Brain pericyte (primary cell): Measurements from ENCODE around the gene HSFX3.
"Not testable (repeated sequence)": the region's sequence is repeated elsewhere in the genome, so short reads cannot be mapped to it uniquely, and the experiment has no call there.

ENCODE experiments used
- DNase-seq: peaks from one replicate; pipeline ENCODE4 v3.0.0-alpha.2; 2012; ENCODE audit warnings: low read depth, low spot score

Gene HSFX3

GRCh38 chrX:149545545-149546543 lies 3.9 kb downstream of the HSFX3 start:
- DNase-seq = not testable (repeated sequence)

DNA sequence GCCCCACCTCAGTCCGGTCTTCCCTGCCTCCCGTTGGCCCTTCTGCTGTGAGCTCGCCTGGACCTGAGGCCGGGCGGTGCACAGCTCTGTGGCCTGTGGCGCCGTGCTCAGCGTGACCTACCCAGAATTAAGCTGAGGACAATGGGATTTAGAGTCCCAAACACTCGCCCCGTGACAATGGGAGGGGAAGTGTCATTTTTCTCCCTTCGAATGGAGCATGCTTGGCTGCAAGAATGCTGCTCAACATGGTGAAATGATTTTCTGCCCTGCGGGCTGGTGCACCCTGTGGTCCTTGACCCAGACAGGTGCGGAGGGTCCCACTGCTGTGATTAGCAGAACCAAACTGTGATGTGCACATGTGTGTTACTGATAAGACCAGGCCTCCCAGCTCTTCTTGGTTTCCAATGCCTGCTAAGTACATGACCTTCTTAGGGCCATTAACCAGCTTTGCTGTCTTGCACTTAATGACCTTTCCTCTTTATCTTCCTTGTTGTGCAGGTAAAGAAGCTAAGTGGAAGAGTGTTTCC lies 8.1 kb downstream of the HSFX3 start:
- no peak for DNase-seq

- DNase-seq = peak; percentile 87
These were observed 8.9 kb downstream of the HSFX3 start, which contains the start of gene EOLA1 for GRCh38 chrX:149540621-149541520. Gene EOLA1 (plus strand): TSS chrX:149541012. CDS start chrX:149545631, 4,619 bp downstream.

DNA sequence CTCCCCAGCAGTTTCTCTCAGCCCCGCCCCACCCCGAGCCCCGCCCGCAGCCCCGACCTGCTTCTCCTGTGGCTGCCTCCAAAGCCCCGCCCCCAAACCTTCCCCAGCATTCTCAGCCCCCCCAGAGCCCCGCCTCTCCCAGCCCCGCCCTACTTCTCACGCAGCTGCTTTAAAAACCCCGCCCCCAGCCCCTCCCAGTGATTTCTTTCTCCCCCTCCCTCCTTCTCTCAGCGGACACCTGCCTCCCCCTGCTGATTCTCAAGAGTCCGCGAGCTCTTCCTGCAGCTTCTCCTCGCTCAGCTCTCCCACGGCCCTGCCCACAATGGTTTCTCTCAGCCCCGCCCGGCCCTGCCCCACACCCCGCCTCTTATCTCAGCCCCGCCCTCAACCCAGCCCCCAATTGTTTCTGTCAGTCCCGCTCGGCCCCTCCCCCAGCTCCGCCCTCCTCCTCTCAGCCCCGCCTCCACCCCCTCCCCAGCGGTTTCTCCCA lies 9.5 kb downstream of the HSFX3 start:
- DNase-seq = no peak

DNA sequence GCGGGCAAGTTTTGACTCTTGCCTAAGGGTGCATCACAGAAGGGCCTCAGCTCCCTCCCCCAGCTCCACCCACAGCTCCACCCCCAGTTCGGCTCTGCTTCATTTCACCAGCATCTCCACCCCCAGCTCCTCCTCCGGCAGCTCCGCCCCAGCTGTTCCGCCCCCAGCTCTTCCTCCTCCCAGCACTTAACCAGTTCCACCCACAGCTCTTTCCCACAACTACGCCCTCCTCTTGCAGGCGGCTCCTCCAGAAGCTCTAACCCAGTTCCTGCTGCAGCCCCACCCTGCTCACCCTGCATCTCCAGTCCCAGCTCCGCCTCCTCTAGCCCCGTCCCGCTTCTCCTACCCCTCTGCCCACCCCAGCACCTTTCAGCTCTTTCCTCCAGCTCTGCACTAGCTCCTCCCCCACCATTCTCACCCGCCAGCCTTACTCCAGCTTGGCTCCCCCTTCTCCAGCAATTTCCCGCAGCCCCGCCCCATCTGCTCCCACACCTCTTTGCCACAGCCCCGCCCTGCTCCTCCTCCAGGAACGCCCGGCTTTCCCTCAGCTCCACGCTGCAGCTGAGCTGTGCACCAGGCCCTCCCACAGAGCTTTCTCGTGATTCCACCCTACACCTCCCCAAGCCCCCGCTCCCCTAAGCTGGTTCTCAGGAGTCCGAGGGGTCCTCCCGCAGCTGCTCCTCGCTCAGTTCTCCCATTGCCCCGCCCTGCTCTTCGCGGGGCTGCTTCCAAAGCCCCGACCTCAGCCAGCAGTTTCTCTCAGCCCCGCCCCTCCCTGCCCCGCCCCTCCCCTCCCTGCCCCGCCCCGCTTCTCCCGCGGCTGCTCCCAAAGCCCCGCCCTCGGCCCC lies 10.2 kb downstream of the HSFX3 start:
- DNase-seq = peak; percentile 79

DNA sequence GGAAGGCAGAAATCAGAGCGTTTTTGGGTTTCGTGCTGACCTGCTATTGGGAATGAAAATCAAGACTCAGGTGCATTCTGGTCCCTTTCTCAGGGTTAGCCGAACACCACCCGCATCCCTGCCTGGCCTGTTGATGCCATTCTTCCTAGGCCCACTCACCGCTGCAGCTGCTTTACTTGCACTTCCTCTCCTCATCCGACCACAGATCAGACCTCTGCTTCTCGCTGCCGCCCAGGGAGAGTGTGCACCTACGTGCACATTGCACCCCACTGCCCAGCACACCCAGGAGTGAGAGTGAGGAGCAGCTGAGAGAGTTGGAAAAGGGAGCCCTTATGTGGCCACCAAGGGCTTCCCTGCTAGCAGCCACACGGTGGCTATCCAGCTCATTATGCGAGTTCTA lies 12.2 kb downstream of the HSFX3 start:
- not testable (repeated sequence) for DNase-seq

- DNase-seq = not testable (repeated sequence)
These were observed 14.7 kb downstream of the HSFX3 start for GRCh38 chrX:149534926-149535602.

DNA sequence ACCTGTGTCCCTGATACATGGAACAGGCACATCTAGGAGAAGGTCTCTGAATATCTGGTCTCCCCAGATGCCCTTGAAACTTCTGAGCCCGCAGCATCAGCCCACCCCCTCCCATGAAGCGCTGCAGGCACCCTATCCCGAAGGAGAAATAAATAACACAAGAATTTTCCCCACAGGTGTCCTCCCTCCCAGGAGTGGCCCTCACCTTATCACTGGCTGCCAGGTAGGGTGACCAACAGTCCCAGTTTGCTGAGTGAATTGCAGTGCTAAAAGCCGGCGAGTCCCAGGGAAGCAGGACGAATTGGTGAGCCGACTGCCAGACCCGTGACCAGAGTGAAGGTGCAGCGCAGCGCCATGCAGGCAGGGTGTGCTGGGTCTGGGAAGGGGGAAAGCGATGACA lies 15.7 kb downstream of the HSFX3 start:
- not testable (repeated sequence) for DNase-seq

GRCh38 chrX:149532868-149533267 lies 16.9 kb downstream of the HSFX3 start:
- not testable (repeated sequence) for DNase-seq

GRCh38 chrX:149531599-149531998 lies 18.1 kb downstream of the HSFX3 start:
- no peak for DNase-seq

GRCh38 chrX:149528381-149528780 lies 21.3 kb downstream of the HSFX3 start:
- no peak for DNase-seq

DNA sequence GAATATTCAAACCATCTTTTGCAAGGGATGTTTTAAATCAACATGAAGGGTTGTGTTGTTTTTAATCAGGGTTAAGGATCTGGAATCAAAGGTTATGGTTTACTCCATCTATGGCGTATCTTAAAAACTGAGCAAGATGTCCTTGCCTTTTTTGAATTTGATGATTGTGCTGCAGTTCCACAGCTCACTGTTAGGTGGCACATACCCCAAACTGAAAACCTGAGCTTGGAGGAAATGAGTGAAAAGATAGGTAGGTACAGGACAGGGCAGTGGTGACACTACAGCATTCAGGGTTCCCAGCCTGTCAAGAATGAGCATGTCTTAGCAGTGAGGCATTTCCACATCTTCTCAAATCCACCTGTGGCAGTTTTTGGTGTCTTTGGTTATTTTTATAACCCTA lies 22.0 kb downstream of the HSFX3 start:
- no peak for DNase-seq

- DNase-seq = not testable (repeated sequence)
These were observed 23.2 kb downstream of the HSFX3 start for GRCh38 chrX:149526318-149527033.

DNA sequence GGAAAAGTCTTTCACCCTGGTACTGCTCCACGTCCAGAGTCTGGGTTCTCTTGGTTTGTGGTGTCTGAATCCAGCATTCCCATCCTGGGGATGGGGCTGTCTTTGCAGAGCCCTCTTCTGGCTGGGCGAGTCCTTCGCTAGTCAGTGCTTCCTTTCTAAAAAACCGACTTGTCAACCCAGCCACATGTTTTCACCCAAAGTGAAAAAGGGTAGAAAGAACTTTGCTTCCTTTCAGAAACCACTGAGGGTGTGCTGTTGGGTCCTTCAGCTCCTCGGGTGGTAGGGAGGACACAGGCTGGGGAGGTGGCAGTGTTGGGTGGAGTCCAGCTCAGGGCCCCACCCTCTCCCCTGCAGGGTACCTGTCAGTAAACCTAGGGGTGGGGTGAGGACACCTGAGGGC lies 23.8 kb downstream of the HSFX3 start:
- DNase-seq = not testable (repeated sequence)

GRCh38 chrX:149525389-149525788 lies 24.3 kb downstream of the HSFX3 start:
- not testable (repeated sequence) for DNase-seq

GRCh38 chrX:149522916-149523315 lies 26.8 kb downstream of the HSFX3 start:
- no peak for DNase-seq

DNA sequence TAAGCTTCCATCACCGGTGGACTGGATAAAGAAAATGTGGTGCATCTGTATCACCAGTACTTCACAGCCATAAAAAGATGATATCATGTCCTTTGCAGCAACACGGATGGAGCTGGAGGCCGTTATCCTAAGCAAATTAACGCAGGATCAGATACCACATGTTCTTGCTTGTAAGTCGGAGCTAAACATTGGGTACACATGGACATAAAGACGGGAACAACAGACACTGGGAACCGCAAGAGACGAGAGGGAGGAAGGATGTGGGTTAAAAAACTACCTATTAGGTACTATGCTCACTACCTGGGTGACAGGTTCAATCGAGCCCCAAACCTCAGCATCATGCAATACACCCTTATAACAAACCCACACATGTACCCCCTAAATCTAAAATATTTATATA lies 28.3 kb downstream of the HSFX3 start:
- no peak for DNase-seq

DNA sequence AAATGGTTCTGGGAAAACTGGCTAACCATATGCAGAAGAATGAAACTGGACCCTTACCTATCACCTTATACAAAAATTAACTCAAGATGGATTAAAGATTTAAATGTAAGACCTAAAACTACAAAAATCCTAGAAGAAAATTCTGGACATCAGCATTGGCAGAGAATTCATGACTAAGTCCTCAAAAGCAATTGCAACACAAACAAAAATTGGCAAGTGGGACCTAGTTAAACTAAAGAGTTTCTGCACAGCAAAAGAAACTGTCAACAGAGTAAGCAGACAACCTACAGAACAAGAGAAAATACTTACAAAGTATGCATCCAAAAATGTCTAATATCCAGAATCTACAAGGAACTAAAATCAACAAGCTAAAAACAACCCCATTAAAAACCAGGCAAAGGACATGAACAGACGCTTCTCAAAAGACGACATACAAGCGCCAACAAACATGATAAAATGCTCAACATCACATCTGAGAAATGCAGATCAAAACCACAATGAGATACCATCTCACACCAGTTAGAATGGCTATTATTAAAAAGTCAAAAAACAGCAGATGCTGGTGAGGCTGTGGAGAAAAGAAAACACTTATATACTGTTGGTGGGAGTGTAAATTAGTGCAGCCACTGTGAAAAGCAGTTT lies 29.0 kb downstream of the HSFX3 start:
- not testable (repeated sequence) for DNase-seq

- no peak for DNase-seq
These were observed 31.5 kb downstream of the HSFX3 start for GRCh38 chrX:149518236-149518635.
